ENCODE results near the gene ITGB4. TPM values are rescaled to one million over a fixed set of nuclear protein-coding genes. Genes with fewer than 3 reads are reported as not detected.

Gene ITGB4
- total and polyA plus RNA-seq, 10 of the 15 experiments (the other 5 are each of a cell fraction or from before 2014, with no cell fraction given), result 0.06 to 1.6 (median 0.27) TPM; not detected in 2

GRCh38 chr17:75759457-75759856 is 38.2 kb downstream of the ITGB4 start:
- no peak for DNase-seq (ENCODE audit: low read depth, low spot score)
- CTCF ChIA-PET, result interaction anchor here (1.0 to 1.5 kb wide), 7 partner anchors 9 to 246 kb away, joined by 3 to 5 read pairs (median 3); no protein-coding TSS in a partner anchor
- no TSS peak for BruUV-seq (replicated peaks)
- POLR2A ChIA-PET, result interaction anchor here (1.5 kb wide), 1 partner anchor 9 kb away, joined by 4 read pairs; no protein-coding TSS in a partner anchor
- no peak for ATAC-seq
- Histone ChIP-seq H3K36me3 (ENCODE audit: control insufficient read depth in 2 of 2, insufficient read depth in 2 of 2, low read length in 1 of 2) (no peaks in the 10 kb centered on the region), H4K20me1 (ENCODE audit: control insufficient read depth, insufficient read depth) (no peaks in the 10 kb centered on the region), H3K4me1 (ENCODE audit: control insufficient read depth, insufficient read depth, low read length) (peaks cover 10% of the 10 kb centered on the region), H3K4me2 (ENCODE audit: control insufficient read depth, insufficient read depth) (no peak overlapping the region), H3K9me3 (replicated peaks; ENCODE audit: control insufficient read depth, insufficient read depth, low read length) (no peaks in the 10 kb centered on the region), H3K4me3 (no peak overlapping the region), H3K9ac (ENCODE audit: control insufficient read depth, insufficient read depth, low read length) (no peak overlapping the region), H3K27me3 (replicated peaks in 1 of 2; ENCODE audit: control insufficient read depth in 2 of 2, insufficient read depth in 2 of 2, low read length in 1 of 2) (no peaks in the 10 kb centered on the region), H3K27ac (ENCODE audit: control insufficient read depth, insufficient read depth) (no peak overlapping the region), H3K79me2 (ENCODE audit: control insufficient read depth, insufficient read depth, low read length) (no peaks in the 10 kb centered on the region; the same call in 1 of the 2 replicates), H2AFZ (ENCODE audit: control insufficient read depth, low read depth, low read length) (no peak overlapping the region)
- RAD21 ChIA-PET (ENCODE audit: unreplicated experiment), result no interaction called here
- in situ Hi-C loops (cut with MboI) (no loop called here), intact Hi-C loops (cut with micrococcal nuclease; ENCODE audit: unreplicated experiment) (no loop called here)
- SMC1A ChIA-PET (ENCODE audit: uncharacterized antibody, unreplicated experiment), result no interaction called here
- 67% methylated on average over 3 of the region's 3 CpGs for WGBS (ENCODE audit: insufficient coverage, insufficient replicate concordance, low lambda C conversion rate, missing lambda C conversion rate)
- no peak for FAIRE-seq
- TF ChIP-seq ZNF592 (IDR thresholded peaks at IDR 0.05) (no peak), ZBED1 (IDR thresholded peaks at IDR 0.05; ENCODE audit: borderline replicate concordance) (no peak), ZBTB11 (CRISPR knock-in tag; IDR thresholded peaks at IDR 0.05) (no peak), SP1 (IDR thresholded peaks at IDR 0.05; ENCODE audit: low read depth, low read length) (no peak), SMC3 (IDR thresholded peaks at IDR 0.05; ENCODE audit: borderline replicate concordance, low read length) (no peak), RFX5 (IDR thresholded peaks at IDR 0.05; ENCODE audit: low read depth, low read length) (no peak), MLLT1 (IDR thresholded peaks at IDR 0.05) (no peak), RAD51 (IDR thresholded peaks at IDR 0.05) (no peak), ESRRA (IDR thresholded peaks at IDR 0.05; ENCODE audit: low read length) (no peak), CTCF (IDR thresholded peaks at IDR 0.05 in 2 of 3, conservative IDR thresholded peaks at IDR 0.05 in 1 of 3; ENCODE audit: control insufficient read depth in 2 of 3, extremely low read depth in 1 of 3, insufficient read depth in 1 of 3, low read depth in 3 of 3, low read length in 3 of 3) (no peak)
